Ascending aorta (tissue), 2 donors: Measurements from ENCODE around the gene CCL17. TPM values are rescaled to one million over a fixed set of nuclear protein-coding genes. Genes with fewer than 3 reads are reported as not detected.

ENCODE experiments used
- DNase-seq, 2 donors: peaks; one replicate each; pipeline ENCODE4 v3.0.0-alpha.2; 2019; ENCODE audit warnings: low spot score in 2 of 2
- H3K27ac ChIP-seq, 2 donors: fragments of 200-600 bp; sonication (generic); one replicate each; pipeline ENCODE4 v1.5.1; 2016 to 2017; ENCODE audit warnings: mild to moderate bottlenecking in 1 of 2
- H3K27me3 ChIP-seq: fragments of 200-600 bp; sonication (generic); one replicate; pipeline ENCODE4 v1.5.1; 2017
- H3K36me3 ChIP-seq, 2 donors: fragments of 200-600 bp; sonication (generic); one replicate each; pipeline ENCODE4 v1.5.1; 2016
- H3K4me1 ChIP-seq, 2 donors: fragments of 200-600 bp; sonication (generic); one replicate each; pipeline ENCODE4 v1.5.1; 2016 to 2017; ENCODE audit warnings: mild to moderate bottlenecking in 1 of 2
- H3K4me3 ChIP-seq, 2 donors: fragments of 200-600 bp; sonication (generic); one replicate each; pipeline ENCODE4 v1.5.1; 2016 to 2017; ENCODE audit warnings: mild to moderate bottlenecking in 1 of 2
- H3K9me3 ChIP-seq, 2 donors: fragments of 200-600 bp; sonication (generic); one replicate each; pipeline ENCODE4 v1.5.1; 2016
- CTCF ChIP-seq, 3 experiments: fragments of 200-600 bp in 2 of 3; fragments of 450-650 bp in 1 of 3; sonication (generic) in 2 of 3; IDR thresholded peaks; one replicate each; pipeline ENCODE4 v1.5.1; 2016 to 2019; ENCODE audit warnings: antibody characterized with exemption in 3 of 3, mild to moderate bottlenecking in 1 of 3, moderate library complexity in 1 of 3
- intact Hi-C: fragments of 100-400 bp; cut with DNase I; formaldehyde crosslinking; loops from one replicate; pipeline ENCODE4 v1.15.1; 2023
- total RNA-seq: library from RNA; depleted of rRNA; stranded (reverse); fragments of >200 nt; gene quantifications from one replicate; pipeline ENCODE4 v1.1.0, GENCODE V29; 2016

CCL17 gene
- total RNA-seq, 1 donor from 2014 or later = not detected

GRCh38 chr16:57462209-57462977 is 57.8 kb downstream of the CCL17 start, which contains the start of gene POLR2C:
Gene POLR2C, plus strand, starts transcription at chr16:57462679. Its CDS starts 46 bp downstream, at chr16:57462725.
- Histone ChIP-seq H3K27ac (peak within 1 kb of the TSS; percentile 79 to 96), H3K27me3 (no peaks in the 10 kb centered on the region), H3K4me3 (peak within 1 kb of the TSS; percentile 88 to 100), H3K4me1 (peaks cover 5 to 18% of the 10 kb centered on the region in 2 donors), H3K36me3 (peaks cover 36 to 66% of the 10 kb centered on the region in 2 donors), H3K9me3 (no peaks in the 10 kb centered on the region)
- peak; percentile 96 to 97 (median 97) for TF ChIP-seq CTCF (IDR thresholded peaks at IDR 0.05)
- intact Hi-C loops = loop anchor here (1.0 kb wide), 2 partner anchors 15 to 57 kb away; partner anchors contain the start of genes CIAPIN1 and COQ9
- DNase-seq = peak in 1 of 2 donors; percentile 93

GRCh38 chr16:57462978-57463362 is 58.4 kb downstream of the CCL17 start:
- DNase-seq = no peak
- no peaks in the 10 kb centered on the region for H3K9me3 ChIP-seq
- H3K27me3 ChIP-seq = no peaks in the 10 kb centered on the region
- TF ChIP-seq CTCF (IDR thresholded peaks at IDR 0.05) = no peak
- H3K4me3 ChIP-seq = peak overlapping the region; percentile 88 to 100
- peak overlapping the region; percentile 79 to 96 for H3K27ac ChIP-seq
- peaks cover 33 to 63% of the 10 kb centered on the region in 2 donors for H3K36me3 ChIP-seq
- intact Hi-C loops = loop anchor here (1.0 kb wide), 2 partner anchors 16 to 56 kb away; partner anchors contain the start of genes CIAPIN1 and COQ9
- H3K4me1 ChIP-seq = peaks cover 5 to 18% of the 10 kb centered on the region in 2 donors

GRCh38 chr16:57464523-57464922 is 60.0 kb downstream of the CCL17 start:
- Histone ChIP-seq H3K4me1 (peaks cover 5 to 18% of the 10 kb centered on the region in 2 donors), H3K27ac (no peak overlapping the region), H3K36me3 (peaks cover 32 to 72% of the 10 kb centered on the region in 2 donors), H3K9me3 (no peaks in the 10 kb centered on the region), H3K4me3 (no peak overlapping the region), H3K27me3 (no peaks in the 10 kb centered on the region)
- no peak for TF ChIP-seq CTCF (IDR thresholded peaks at IDR 0.05)
- no peak for DNase-seq
- intact Hi-C loops = no loop called here

Other genes with a start within 250 kb of the CCL17 start
- gene PSME3IP1, start 218.7 kb upstream of the CCL17 start, total RNA-seq = 32.6 TPM
- gene RSPRY1, start 218.4 kb upstream of the CCL17 start, total RNA-seq = 29.3 TPM
- 44.1 TPM for gene ARL2BP, start 159.5 kb upstream of the CCL17 start, total RNA-seq
- 0.21 TPM for gene PLLP, start 120.1 kb upstream of the CCL17 start, total RNA-seq
- not detected for gene CCL22, start 46.0 kb upstream of the CCL17 start, total RNA-seq
- gene CX3CL1, start 32.3 kb upstream of the CCL17 start, total RNA-seq = 251 TPM
- gene CIAPIN1, start 42.6 kb downstream of the CCL17 start, total RNA-seq = 28.7 TPM
- gene COQ9, start 42.7 kb downstream of the CCL17 start, total RNA-seq = 35.7 TPM
- 110 TPM for gene POLR2C, start 57.9 kb downstream of the CCL17 start, total RNA-seq
- gene DOK4, start 81.7 kb downstream of the CCL17 start, total RNA-seq = 40.2 TPM
- gene CCDC102A, start 131.8 kb downstream of the CCL17 start, total RNA-seq = 13.7 TPM
- gene ADGRG5, start 137.9 kb downstream of the CCL17 start, total RNA-seq = not detected
- 343 TPM for gene ADGRG1, start 223.9 kb downstream of the CCL17 start, total RNA-seq